ENCODE measurements around the gene DENND5A.
"Not testable (repeated sequence)": the region's sequence is repeated elsewhere in the genome, so short reads cannot be mapped to it uniquely, and the experiment has no call there.

DENND5A gene

DNA sequence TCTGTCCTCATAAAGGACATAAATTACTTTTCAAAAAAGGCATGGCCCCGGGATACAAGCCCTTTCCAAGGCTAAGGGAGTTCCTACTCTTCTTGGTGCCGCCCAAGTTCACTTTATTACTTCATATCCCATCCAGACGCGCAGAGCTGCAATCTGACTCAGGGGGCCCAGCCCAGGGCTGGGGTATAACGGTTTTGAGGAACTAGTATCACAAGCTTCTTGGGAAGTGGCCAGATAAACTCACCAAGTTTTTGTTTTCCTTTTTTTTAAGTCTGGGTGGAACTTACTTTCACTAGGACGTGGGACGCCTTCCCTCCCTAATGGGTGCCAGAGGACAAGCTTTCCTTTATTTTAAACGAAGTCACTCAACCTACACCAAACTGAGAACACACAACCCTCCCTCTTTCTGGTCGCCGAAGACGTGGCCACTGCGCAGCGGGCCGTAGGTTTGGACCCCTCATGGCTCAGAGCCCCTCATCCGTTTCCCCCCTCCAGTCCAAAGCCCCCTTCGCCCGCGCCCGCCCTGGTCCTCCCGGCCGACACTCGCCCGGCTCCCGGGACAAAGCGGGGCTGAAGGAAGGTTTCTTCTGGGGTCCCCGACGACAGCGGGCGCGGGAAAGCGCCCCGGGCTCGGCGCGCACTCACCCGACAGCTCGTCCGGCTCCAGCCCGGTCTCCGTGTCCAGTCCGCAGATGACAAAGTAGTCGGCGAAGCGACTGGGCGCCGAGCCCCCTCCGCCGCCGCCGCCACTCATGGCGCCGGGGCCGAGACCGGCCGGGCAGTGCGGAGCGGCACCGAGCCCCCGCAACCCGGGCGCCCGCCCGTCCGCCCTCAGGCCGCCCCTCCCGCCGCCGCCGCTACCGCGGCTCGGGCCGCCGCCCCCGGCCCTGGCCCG is 587 bp downstream of the DENND5A start:
- peak in 1 of 2 experiments; percentile 24 for DNase-seq

DNA sequence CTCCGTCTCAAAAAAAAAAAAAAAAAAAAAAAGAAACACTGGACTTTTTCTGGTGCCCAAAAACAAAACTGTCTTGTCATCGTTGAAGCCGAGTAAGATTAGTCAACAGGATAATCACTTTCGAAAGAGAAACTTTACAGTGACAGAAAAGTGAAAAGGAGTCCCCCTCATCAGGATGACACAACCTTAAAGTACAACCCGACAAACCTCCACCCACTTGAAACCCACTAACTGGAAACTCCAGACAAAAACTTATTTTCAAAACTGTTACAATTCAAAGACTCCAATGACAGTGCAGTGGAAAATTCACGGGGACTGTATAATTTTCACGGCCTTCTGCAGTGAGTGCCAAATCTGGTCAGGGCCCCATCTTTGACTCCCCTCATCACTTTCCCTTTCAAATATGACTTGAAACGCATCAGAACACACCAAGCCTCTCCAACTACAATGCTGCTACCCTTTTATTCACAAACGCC is 1.3 kb downstream of the DENND5A start:
- no peak for DNase-seq

DNA sequence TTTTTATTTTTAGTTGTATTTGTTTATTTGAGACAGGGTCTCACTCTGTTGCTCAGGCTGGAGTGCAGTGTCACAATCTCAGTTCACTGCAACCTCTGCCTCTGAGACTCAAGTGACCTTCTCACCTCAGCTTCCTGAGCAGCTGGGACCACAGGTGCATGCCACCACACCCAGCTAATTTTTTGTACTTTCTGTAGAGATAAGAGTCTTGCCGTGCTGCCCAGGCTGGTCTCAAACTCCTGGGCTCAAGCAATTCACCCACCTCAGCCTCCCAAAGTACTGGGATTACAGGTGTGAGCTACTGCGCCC is 4.4 kb downstream of the DENND5A start:
- not testable (repeated sequence) for DNase-seq

DNA sequence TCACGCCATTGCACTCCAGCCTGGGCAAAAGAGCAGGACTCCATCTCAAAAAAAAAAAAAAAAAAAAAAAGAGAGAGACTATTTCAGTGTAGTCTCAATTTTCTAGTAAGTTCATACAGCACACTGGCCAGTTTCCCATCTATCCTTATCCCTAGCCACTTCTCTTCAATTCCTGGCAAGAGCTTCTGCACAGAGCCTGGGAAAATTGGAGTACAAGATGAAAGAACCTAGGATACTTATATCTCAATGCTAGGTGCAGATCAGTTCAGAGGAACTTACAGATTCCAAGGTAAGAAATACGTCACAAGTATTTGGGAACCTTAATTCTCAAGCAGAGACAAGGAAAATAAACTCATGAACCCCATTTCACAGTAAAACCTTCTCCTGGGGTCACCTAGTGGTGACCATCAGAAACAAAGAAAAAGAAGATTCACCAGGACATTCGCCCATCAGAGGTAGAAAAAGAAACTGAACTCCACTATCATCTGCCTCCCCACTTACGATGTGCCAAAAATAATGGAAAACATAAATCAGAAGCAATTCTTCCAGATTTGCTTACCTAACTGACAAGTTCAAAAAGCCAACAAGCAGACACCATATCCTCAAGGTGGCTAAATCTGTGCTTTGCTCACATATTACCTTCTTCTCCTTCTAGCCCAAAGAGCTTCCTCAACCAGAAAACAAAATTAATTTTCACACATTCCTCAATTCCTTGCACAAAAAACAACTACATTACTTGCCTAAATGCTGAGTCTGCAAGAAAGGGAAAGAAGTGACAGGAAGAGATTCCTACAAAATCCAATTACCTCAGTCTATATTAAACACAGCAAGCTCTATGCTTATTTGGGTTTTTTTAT is 4.9 kb downstream of the DENND5A start:
- DNase-seq: no peak

DNA sequence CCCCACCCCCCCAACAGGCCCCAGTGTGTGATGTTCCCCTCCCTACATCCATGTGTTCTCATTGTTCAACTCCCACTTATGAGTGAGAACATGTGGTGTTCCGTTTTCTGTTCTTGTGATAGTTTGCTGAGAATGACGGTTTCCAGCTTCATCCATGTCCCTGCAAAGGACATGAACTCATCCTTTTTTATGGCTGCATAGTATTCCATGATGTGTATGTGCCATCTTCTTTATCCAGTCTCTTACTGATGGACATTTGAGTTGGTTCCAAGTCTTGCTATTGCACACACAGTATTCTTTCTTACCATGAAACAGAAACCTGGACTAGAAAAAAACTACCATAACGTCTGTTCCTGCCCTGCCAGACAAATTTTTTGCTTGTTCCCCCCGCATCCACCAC is 6.9 kb downstream of the DENND5A start:
- not testable (repeated sequence) for DNase-seq

DNA sequence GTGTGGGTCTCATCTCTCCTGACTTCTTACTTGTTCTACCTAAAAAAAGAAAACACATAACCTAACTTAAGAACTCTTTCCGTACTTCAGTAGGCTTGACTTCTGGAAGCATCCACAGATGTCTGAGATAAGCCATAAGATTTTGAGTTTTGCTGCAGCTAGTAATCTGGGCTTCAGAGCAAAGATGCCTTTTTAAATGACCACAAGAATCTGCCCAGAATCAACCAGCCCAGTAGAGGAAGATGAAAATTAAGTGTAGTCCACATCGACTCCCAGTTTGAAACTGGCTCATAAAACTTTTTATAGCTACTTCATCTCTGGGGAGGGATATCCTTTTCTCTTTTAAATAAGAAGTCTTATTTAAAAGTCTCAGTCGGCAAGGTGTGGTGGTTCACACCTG is 10.7 kb downstream of the DENND5A start:
- DNase-seq: no peak

DNA sequence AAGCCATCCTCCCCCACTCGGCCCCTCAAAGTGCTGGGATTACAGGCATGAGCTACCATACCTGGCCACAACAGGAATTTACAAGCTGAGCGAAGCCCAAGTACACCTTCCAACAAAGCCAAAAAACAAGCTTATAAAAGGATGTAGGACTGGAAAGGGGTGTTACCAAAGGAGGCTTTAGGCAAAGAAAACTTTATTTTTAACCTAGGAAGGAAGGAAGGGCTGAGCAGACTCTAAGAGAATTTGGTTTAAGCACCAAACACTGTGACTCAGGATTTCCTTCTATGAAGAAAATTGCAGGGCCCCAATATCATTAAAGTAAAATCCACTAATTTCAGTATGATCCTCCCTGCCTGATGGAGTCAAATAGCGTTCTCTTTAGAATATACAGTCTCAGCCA is 12.1 kb downstream of the DENND5A start:
- DNase-seq: no peak

DNA sequence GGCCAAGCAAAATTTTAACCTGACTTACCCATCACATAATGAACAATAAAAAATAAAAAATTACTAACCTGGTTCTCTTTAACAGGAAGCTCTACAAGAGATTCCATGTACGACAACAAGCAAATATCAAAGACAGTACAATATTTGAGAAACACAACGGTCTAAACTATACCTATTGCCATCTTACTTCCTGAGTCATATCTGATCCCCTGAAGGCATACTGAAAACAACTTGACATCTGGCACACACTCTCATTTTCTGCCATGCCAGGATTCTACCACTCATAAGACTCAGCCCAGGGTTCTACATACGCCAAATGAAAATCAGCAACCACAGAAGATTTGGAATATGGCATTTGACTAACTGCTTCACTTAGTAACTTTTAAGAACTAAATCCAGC is 13.8 kb downstream of the DENND5A start:
- no peak for DNase-seq

DNA sequence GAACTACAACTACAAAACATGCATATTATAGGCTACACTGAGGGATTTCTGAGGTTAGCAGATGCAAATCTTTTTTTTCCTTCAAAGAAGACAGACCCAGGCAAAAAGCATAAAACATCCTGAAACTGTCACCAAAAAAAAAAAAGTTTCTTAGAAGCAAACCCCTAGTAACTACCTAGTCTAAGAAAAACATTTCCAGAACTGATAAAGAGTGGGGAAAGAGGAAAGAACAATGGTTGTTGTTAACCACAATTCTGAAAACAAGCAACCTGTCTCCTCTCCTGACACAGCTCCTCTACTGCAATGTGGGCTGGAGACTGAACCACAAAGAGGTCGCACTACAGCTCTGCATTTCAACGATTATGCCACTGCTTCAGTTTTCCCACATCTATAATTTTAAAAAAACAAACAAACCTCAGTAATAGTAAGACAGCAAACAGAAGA is 15.0 kb downstream of the DENND5A start:
- DNase-seq: no peak

DNA sequence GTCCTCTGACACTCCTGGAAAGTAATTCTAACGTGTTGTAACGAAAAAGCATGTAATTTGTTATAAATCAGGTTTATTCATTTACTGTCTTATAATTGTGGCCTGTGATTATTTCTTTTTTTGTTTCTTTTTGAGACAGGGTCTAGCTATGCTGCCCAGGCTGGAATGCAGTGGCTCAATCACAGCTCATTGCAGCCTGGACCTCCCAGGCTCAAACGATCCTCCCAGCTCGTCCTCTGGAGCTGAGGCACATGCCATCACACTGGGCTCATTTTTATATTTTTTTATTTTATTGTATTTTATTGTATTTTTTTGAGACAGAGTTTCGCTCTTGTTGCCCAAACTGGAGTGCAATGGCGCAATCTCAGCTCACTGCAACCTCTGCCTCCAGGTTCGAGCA is 15.9 kb downstream of the DENND5A start:
- no peak for DNase-seq

DNA sequence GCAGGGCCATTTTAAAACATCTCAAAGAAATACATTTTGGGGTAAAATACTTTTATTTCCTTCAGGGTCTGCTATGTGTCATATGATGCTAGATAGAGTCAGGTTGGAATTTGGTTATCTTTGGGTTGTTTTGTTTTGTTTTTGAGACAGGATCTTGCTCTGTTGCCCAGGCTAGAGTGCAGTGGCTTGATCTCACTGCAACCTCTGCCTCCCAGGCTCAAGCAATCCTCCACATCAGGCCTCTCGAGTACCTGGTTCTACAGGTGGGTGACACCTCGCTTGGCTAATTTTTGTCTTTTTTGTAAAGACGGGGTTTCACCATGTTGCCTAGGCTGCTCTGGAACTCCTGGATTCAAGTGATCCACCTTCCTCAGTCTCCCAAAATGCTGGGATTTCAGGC is 17.3 kb downstream of the DENND5A start:
- DNase-seq: no peak

DNA sequence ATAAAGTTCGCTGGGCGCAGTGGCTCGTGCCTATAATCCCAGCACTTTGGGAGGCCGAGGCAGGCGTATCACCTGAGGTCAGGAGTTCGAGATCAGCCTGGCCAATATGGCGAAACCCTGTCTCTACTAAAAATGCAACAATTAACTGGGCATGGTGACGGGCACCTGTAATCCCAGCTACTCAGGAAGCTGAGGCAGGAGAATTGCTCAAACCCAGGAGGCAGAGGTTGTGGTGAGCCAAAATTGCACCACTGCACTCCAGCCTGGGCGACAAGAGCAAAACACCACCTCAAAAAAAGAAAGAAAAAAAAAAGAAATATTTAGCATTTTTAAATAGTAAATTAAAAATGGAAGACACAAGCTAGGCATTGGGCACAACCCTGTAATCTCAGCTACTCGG is 28.9 kb downstream of the DENND5A start:
- DNase-seq: not testable (repeated sequence)

DNA sequence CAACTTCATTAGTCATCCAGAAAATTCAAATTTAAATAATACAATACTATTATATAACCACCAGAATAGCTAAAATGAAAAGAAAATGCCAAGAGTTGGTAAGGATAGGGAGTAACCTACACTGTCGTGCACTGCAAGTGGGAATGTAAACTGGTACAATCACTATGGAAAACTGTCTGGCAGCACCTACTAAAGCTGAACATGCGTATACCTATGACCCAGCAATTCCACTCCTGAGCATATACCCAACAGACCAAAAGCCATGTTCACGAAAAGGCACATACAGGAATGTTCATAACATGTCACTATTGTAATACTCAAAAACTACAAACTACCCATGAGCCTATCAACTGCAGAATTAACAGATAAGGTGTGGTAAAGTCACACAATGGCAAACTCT is 32.7 kb downstream of the DENND5A start:
- DNase-seq: no peak

DNA sequence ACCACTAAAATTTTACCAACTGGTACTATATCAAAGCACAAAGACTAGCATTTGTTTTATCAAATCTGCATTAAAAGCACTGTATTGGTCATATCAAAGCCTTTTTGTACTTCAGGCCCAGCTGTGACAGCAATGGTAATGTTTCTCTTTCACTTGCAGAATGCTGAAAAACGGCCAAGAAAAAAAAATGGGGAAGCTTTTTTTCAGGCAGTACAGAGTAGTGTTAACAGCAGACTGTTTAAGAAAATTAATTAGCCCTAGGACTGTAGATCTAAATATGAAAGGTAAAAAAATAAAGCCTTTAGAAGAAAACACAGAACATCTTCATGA is 33.3 kb downstream of the DENND5A start:
- DNase-seq: no peak

DNA sequence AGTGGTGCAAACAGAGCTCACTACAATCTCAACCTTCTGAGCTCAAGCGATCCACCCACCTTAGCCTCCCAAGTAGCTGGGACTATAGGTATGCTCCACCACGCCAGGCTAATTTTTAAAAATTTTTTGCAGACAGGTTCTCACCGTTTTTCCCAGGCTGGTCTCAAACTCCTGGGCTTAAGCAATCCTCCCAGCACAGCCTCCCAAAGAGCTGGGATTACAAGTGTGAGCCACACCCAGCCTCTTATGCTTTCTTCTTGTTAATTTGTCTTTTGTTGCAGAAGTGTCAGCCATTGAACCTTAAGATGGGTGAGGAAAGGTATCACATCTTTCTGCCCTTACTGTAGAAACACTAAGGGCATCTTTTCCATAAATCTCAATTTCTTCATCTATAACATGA is 34.9 kb downstream of the DENND5A start:
- no peak for DNase-seq

DNA sequence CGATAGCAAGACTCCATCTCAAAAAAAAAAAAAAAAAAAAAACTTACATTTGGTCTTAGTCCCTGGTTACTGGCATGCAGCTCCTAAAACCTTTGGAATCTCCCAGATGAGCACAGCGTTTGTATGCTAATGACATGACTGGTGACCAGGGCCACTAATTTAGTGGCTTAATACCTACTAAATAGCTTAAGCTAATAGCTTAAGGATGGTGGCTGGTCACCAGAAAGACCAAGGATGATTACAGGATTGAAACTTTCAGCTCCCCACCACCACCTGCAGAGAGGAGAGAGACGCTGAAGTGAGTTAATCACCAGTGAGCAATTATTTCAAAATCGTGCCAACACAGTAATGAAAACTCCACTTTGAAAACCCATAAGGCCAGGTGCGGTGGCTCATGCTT is 37.1 kb downstream of the DENND5A start:
- no peak for DNase-seq

DNA sequence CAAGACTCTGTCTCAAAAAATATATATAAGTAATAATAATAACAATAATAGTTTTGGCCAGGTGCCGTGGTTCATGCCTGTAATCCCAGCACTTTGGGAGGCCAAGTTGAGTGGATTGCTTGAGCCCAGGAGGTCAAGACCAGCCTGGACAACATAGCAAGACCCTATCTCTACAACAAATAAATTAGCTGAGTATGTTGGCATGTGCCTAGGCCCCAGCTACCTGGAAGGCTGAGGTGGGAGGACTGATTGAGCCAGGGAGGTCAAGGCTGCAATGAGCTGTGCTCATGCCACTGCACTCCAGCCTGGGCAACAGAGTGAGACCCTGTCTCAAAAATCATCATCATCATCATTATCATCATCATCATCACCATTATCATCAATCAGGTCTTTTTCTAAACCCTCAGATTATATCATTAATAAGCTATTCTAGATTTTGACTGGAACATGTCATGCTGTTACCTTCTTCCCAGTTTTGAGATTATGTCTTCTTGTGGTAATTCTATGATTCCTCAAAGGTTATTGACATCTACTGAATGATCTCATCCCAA is 39.3 kb downstream of the DENND5A start:
- DNase-seq: no peak

DNA sequence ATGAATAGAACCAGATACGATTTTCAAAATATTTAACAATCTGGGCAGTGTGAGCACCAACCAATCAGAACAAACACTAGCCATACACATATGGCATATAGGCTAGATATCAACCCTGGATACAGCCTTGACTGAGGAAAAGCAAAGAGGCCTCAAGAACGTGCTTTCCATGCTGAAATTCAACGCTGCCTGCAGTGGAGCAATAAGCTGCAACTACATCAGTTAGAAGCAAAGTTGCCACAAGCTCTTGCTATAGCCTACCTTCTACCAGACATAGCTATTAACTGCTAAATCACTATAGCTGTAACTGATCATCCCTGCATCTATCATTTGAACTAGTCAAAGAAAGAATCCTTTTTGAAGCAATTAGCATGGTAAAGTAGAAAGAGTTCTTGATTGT is 42.5 kb downstream of the DENND5A start:
- DNase-seq: no peak

DNA sequence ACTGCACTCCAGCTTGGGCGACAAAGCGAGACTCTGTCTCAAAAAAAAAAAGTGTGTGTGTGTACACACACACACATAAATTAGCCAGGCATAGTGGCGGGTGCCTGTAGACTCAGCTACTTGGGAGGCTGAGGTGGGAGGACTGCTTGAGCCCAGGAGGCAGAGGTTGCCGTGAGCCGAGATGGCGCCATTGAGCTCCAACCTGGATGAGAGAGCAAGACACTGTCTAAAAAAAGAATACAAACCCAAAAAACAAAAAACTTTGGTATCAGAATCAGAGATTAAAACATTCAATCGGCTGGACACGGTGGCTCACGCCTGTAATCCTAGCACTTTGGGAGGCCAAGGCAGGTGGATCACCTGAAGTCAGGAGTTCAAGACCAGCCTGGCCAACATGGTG is 44.3 kb downstream of the DENND5A start:
- not testable (repeated sequence) for DNase-seq

DNA sequence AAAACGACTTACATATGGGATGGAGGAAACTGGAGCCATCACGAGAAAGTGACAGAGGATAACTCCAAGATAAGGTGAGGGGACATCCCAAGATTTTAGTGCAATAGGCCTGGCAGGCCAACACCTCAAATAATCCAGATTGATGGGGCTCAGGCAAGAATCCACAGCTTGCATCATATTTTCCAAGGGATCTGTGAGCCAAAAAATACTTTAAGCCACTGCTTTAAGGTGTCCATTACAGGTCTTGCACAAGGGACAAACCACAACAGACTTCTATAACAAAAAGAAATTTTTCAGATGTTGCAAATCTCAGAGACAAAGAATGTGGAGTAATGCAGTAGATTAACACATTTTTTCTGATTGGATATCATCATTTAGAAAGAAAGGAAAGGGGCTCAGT is 45.6 kb downstream of the DENND5A start:
- DNase-seq: no peak

DNA sequence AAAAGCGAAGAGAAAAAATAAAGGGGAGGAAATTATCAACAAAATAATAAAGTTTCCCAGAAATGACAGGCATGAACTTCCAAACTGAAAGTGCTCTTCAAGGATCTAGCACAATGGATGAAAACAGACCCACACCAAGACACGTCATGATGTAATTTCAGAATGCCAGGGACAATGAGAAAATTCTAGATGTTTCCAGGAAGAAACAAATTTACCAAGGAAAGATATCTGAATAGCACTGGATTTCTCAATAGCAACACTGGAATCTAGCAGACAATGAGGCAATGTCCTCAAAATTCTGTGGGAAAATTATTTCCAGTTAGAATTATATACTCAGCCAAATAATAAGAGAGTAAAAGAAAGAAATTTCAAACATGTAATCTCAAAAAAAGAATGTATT is 46.0 kb downstream of the DENND5A start:
- no peak for DNase-seq

DNA sequence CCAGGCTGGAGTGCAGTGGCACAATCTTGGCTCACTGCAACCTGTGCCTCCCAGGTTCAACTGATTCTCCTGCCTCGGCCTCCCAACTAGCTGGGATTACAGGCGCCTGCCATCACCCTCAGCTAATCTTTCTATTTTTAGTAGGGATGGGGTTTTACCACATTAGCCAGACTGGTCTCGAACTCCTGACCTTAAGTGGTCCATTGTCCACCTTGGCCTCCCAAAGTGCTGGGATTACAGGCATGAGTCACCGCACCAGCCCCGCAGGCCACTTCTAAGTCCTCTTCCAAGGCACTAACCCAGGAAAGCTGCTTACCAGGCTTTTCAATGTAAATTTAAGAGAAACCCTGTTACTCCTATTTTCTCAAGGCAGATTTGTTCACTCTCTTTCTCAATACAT is 50.4 kb downstream of the DENND5A start:
- DNase-seq: no peak

DNA sequence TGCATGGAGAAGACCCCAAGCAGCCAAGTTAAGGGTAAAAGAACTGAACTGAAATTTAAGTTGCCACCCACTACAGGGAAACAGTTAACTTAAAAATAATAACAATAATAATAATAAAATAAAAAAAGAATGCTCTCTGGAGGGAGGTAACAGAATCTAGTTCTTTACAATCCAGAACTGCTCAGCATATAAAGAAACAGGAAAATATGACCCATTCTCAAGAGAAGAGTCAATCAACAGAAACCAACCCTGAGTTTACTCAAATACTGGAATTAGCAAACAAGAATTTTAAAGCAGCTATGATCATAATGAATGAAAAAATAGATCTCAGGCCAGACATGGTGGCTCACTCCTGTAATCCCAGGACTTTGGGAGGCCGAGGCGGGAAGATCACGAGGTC is 53.8 kb downstream of the DENND5A start:
- DNase-seq: no peak

DNA sequence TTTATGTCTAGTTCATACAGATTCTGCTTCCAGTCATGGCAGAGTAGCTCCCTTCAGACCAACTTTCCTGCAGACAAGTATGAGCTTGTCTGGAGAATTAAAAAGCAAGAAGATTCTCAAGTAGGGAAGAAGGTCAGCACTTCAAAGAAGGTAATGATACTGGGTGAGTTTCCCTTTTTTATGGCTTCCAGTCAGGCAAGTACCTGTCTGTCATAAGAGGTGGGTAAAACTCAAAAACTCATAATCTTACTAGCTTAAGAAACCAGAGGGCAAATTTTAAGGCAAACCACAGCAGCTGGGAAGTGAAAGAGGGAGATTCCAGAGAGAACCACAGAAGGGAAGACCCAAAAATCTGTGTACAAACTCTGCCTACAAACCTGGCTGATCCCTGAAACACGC is 54.2 kb downstream of the DENND5A start:
- no peak for DNase-seq
